Suppressor macrophage treated with lipopolysaccharide for 1 hour (primary cell): ENCODE measurements around the gene PSORS1C1.
A peak's percentile ranks its signal among the peaks of the same experiment; 100 is the strongest.

Source experiments
- DNase-seq, 3 donors: peaks; one replicate each; pipeline ENCODE4 v3.0.0-alpha.2; 2020 to 2022

PSORS1C1 gene

GRCh38 chr6:31096215-31096614 is 18.4 kb upstream of the PSORS1C1 start:
- no peak for DNase-seq

- no peak for DNase-seq
Measured at GRCh38 chr6:31096656-31097055, 17.9 kb upstream of the PSORS1C1 start.

GRCh38 chr6:31098449-31098938 is 16.1 kb upstream of the PSORS1C1 start:
- DNase-seq, result no peak

GRCh38 chr6:31103136-31103535 is 11.5 kb upstream of the PSORS1C1 start:
- no peak for DNase-seq

GRCh38 chr6:31107052-31107451 is 7.5 kb upstream of the PSORS1C1 start:
- no peak for DNase-seq

- no peak for DNase-seq
Measured at GRCh38 chr6:31110825-31111582, 3.6 kb upstream of the PSORS1C1 start.

- no peak for DNase-seq
Measured at GRCh38 chr6:31111712-31112111, 2.9 kb upstream of the PSORS1C1 start.

GRCh38 chr6:31112478-31112877 is 2.1 kb upstream of the PSORS1C1 start, which contains the start of gene C6orf15:
TSS of gene C6orf15 (minus strand) at chr6:31112575. CDS start at chr6:31112555, 20 bp downstream.
- no peak for DNase-seq

GRCh38 chr6:31113861-31114540 is 599 bp upstream of the PSORS1C1 start:
- DNase-seq, result no peak

- DNase-seq, result peak in 1 of 3 donors; percentile 32
Measured at GRCh38 chr6:31114970-31115849, 610 bp downstream of the PSORS1C1 start.

GRCh38 chr6:31115941-31116560 is 1.5 kb downstream of the PSORS1C1 start:
- no peak for DNase-seq

GRCh38 chr6:31116661-31117385 is 2.2 kb downstream of the PSORS1C1 start:
- DNase-seq, result no peak

- DNase-seq, result no peak
Measured at GRCh38 chr6:31118178-31118577, 3.6 kb downstream of the PSORS1C1 start.

- no peak for DNase-seq
Measured at GRCh38 chr6:31120151-31120915, 5.7 kb downstream of the PSORS1C1 start, which contains the start of gene CDSN. TSS of gene CDSN (minus strand) at chr6:31120446. CDS start at chr6:31120419, 27 bp downstream.

- no peak for DNase-seq
Measured at GRCh38 chr6:31121131-31121790, 6.7 kb downstream of the PSORS1C1 start.

GRCh38 chr6:31122791-31123706 is 8.4 kb downstream of the PSORS1C1 start:
- DNase-seq, result peak; percentile 48 to 57 (median 50)

GRCh38 chr6:31125162-31125561 is 10.6 kb downstream of the PSORS1C1 start:
- no peak for DNase-seq

- DNase-seq, result peak in 2 of 3 donors; percentile 31 to 34
Measured at GRCh38 chr6:31125586-31126363, 11.2 kb downstream of the PSORS1C1 start.
